Globus pallidus (tissue), 1 donor: ENCODE results near the gene ENO4.

Experiments
- DNase-seq: peaks from one replicate; pipeline ENCODE4 v3.0.0-alpha.2; 2015; ENCODE audit warnings: low spot score

Gene ENO4

GRCh38 chr10:116868722-116869121 is 19.4 kb downstream of the ENO4 start:
- DNase-seq: no peak

DNA sequence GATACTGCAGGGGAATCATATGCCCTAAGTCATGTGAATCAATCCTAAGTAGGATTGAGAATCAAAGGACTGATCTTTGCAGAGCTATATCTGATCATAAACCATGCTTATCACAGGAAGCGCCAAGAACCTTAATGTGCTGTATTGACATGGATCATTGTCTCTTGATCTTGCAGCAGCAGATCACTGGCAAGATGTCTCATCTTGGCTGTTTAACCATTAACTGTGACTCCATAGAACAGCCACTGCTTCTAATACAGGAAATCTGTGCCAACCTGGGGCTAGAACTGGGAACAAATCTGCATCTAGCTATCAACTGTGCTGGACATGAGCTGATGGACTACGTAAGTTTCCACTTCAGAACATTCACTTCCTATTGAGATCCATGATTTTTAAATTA is 21.6 kb downstream of the ENO4 start:
- DNase-seq: no peak

- DNase-seq: no peak
Measured at GRCh38 chr10:116873134-116873533, 23.8 kb downstream of the ENO4 start.

- no peak for DNase-seq
Measured at GRCh38 chr10:116875897-116876296, 26.6 kb downstream of the ENO4 start.

GRCh38 chr10:116877391-116877790 is 28.1 kb downstream of the ENO4 start:
- no peak for DNase-seq

- DNase-seq: no peak
Measured at GRCh38 chr10:116878123-116878522, 28.8 kb downstream of the ENO4 start.

- no peak for DNase-seq
Measured at GRCh38 chr10:116879817-116880216, 30.5 kb downstream of the ENO4 start.

DNA sequence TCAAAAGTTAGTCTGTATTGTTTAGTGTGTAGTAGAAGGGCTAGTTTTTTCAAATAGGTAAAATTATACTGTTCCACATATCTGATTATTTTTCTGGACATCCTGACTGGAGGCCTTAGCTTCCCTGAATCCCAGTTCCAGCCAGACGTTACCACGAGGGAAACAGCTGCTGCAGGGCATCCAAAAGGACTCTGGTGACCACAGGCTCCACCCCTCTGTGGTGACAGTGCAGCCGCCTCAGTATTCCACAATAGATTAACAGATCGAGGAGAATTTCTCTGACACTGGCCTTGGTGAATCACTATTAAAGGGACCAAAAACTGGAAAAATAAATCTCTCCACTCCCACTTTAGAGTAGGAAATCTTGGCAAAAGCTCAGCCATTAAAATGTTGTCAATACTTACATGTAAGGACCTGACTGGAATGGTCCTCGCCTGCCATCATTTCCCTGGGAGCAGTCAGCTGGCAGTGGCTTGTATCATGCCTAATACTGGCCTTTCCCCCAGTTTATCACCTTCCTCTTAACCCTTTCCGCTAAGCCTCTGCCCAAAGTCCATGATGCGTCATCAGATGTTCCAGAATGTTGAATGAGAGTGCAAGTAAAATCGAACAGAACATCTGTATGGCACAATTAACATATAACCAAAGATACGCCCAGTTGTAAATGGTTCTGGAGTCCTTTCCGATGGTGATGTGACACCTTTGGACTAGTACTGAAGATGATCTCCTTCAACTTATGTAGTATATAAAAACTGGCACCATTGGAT is 31.6 kb downstream of the ENO4 start:
- DNase-seq: peak; percentile 54

GRCh38 chr10:116882639-116883038 is 33.3 kb downstream of the ENO4 start:
- DNase-seq: no peak

DNA sequence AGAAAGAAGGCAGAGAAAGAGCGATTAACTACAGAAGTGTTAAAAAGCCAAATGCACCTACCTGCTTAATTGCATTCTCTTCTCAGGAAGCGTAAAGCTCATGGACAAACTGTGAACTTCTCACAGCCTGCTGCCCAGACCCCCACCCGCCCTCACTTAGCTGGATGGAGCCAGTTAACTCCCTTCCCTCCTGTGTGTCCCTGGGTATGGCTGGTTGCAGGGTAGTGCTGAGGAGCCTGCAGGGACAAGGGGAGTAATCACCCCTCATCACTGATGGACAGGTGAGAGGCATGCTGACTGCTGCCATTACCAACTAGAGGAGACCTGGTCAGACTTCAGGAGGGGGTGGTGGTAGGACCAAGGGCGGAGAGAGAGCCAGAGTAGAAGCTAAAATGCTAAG is 37.5 kb downstream of the ENO4 start:
- DNase-seq: no peak

DNA sequence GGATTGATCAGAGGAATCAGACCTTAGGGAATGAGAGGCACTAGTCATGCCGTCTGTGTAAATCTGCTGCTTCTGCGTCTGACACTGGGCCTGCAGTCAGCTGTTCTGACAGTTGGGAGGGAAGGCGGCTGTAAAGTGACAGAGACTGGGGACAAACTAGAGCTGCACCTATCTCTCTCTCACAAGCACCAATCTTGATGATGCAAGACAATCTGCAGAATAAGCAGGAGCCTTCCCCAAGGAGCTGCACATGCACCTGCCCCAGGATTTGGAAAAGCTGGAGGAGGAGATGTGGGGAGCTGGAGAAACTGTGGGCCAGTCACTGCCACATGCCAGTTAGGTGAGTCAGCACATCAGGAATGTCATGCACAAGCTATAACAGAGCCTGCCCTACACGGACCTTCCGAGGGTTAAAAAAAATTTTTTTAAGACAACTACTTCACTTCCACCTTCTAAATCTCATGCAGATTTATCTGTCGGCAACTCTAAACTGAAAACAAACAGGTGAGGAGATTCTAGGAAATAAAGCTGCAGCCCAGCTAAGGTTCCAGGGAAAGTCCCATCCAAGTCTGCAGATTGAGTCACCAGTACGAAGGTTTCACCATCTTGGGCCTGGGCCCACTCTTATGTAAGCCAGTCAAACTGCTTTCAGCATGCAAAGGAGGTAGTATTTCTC is 39.2 kb downstream of the ENO4 start:
- no peak for DNase-seq

DNA sequence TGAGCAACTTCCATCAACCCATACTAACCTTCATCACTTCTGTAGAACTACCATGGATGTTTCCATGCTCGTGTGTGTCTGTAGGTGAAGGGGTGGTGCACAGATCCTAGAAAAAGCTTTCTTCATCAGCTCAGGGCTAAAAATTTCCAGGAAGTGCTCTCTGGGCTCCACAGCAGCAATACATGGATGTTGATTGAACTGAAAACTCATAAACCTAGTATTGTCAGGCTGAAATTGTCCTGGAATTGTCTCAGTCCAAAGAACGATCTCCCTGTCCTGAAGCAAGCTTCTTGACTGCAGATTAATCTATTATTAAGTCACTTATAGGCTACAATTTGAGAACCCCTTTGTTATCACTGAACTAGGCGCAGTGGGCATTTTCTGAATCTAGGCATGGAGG is 39.8 kb downstream of the ENO4 start:
- no peak for DNase-seq

DNA sequence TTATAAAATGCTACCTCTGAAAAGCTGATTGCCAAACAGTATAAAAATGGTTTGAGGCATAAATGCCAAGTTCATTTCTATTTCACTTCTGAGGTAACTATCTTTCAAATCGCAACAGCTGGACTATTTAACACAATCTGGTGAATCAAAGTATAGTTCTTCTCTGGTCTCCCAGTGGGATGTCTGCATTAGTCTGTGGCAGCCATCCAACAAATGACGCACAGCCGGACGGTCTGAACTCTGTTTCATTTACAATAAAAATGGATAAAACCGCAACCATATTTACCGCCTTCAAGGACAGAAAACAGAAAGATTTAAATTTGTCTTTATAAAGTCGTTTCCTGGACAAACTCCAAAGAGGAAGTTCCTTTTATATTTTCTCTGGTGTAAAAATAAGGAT is 41.9 kb downstream of the ENO4 start:
- DNase-seq: peak; percentile 68

DNA sequence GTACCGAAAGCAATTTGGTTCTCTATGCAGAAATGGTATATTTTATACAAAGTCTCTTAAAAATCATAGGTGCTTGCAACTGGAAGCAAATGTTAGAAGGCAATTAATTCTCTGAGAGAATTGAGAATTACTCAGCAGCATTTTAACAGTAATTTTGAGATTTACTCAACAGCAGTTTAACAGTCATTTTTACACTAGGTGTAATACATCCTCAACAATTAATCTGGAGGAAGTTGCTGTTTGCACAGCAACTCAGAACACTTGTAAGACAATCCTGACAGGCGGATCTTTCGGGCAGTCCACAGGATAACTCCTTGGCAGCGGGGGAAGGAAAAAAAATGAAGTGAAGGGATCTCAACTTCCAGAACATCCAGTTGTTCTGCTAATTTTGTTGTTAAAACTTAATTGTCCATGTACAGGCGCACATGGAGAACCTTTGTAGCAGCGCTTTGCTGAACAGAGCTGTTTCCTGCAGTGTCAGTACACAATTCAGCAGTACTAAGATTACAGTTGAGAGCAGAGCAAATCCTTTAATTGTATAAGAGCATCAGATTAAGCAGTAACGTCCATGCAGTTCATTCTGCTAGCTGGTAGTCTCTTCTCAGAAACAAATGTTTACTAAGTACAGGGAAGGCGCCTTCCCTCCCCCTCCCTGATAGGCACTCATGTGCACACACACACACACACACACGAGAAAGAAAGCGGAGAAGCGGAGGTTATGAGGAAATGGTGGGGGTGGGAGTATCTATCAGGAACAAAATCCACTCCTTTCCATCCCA is 43.8 kb downstream of the ENO4 start:
- DNase-seq: no peak

DNA sequence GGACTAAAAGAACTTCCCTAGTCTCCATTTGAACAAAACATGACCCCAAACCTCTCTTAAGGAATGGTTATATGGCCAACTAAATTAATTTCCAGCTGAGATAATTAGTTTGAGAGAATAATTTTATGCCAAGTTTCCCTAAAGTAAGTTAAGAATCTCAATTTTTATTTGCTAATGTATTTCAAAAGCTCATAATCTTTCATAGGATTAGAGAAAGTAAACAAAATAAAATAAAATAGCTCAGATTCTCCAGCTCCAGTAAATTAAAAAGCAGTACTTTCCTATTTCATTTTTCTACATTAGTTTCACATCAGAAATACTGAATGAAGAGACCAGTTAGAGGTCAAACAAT is 44.4 kb downstream of the ENO4 start:
- DNase-seq: no peak

- no peak for DNase-seq
Measured at GRCh38 chr10:116899626-116900025, 50.3 kb downstream of the ENO4 start.

- no peak for DNase-seq
Measured at GRCh38 chr10:116905845-116906210, 56.5 kb downstream of the ENO4 start.

- DNase-seq: no peak
Measured at GRCh38 chr10:116907245-116907987, 58.1 kb downstream of the ENO4 start.

GRCh38 chr10:116909307-116909706 is 60.0 kb downstream of the ENO4 start:
- DNase-seq: no peak

- no peak for DNase-seq
Measured at GRCh38 chr10:116910910-116911309, 61.6 kb downstream of the ENO4 start.

- no peak for DNase-seq
Measured at GRCh38 chr10:116912162-116912561, 62.9 kb downstream of the ENO4 start.

GRCh38 chr10:116913695-116914094 is 64.4 kb downstream of the ENO4 start:
- no peak for DNase-seq
